Neural cell (in vitro differentiated cells): ENCODE data around the gene GDNF.

Experiments used
- EZH2 ChIP-seq: fragments of 200-600, 300-800 bp; shearing (Covaris generic), sonication (generic); IDR thresholded peaks from 2 replicates; pipeline ENCODE4 v1.6.1; 2014; ENCODE audit warnings: antibody characterized with exemption, low read length, borderline replicate concordance, mild to moderate bottlenecking; ENCODE audit not compliant: insufficient read depth, poor library complexity, severe bottlenecking
- POLR2AphosphoS5 ChIP-seq: IDR thresholded peaks from 2 replicates; pipeline ENCODE4 v1.6.1; 2012
- SMC3 ChIP-seq: fragments of 450-650 bp; conservative IDR thresholded peaks from 2 replicates; pipeline ENCODE4 v1.6.1; 2014; ENCODE audit warnings: antibody characterized with exemption, mild to moderate bottlenecking, moderate library complexity; ENCODE audit not compliant: poor library complexity
- TF ChIP-seq, protein P1 (sequence below): fragments of 450-650 bp; IDR thresholded peaks from 2 replicates; pipeline ENCODE4 v1.5.1; 2014; ENCODE audit warnings: antibody characterized with exemption, mild to moderate bottlenecking, moderate library complexity; ENCODE audit not compliant: poor library complexity, severe bottlenecking

DNA sequence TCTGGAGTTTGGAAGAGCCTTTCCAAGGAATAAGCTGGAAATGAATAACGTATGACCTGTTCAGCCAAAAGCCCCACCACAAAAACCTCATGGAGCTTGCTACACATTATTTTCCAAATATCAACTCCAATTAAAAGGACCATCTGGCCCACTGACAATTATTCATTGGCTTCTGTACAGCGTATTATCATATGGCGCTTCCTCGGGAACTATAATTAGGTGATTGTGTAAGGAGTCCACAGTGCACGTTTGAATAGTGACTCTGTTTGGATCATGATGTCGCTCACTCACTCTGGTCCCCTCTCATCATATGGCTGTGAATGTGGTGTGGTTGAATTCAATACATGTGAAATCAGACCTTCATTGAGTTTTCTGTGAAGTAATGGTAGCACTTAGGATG is 52.1 kb downstream of the GDNF start:
- TF ChIP-seq, protein P1, sequence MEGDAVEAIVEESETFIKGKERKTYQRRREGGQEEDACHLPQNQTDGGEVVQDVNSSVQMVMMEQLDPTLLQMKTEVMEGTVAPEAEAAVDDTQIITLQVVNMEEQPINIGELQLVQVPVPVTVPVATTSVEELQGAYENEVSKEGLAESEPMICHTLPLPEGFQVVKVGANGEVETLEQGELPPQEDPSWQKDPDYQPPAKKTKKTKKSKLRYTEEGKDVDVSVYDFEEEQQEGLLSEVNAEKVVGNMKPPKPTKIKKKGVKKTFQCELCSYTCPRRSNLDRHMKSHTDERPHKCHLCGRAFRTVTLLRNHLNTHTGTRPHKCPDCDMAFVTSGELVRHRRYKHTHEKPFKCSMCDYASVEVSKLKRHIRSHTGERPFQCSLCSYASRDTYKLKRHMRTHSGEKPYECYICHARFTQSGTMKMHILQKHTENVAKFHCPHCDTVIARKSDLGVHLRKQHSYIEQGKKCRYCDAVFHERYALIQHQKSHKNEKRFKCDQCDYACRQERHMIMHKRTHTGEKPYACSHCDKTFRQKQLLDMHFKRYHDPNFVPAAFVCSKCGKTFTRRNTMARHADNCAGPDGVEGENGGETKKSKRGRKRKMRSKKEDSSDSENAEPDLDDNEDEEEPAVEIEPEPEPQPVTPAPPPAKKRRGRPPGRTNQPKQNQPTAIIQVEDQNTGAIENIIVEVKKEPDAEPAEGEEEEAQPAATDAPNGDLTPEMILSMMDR: no peak
- no peak for TF ChIP-seq EZH2
- no peak for TF ChIP-seq POLR2AphosphoS5
- no peak for TF ChIP-seq SMC3
